ENCODE data around the gene REV3L.
"Not testable (repeated sequence)": the region's sequence is repeated elsewhere in the genome, so short reads cannot be mapped to it uniquely, and the experiment has no call there.

The REV3L gene

DNA sequence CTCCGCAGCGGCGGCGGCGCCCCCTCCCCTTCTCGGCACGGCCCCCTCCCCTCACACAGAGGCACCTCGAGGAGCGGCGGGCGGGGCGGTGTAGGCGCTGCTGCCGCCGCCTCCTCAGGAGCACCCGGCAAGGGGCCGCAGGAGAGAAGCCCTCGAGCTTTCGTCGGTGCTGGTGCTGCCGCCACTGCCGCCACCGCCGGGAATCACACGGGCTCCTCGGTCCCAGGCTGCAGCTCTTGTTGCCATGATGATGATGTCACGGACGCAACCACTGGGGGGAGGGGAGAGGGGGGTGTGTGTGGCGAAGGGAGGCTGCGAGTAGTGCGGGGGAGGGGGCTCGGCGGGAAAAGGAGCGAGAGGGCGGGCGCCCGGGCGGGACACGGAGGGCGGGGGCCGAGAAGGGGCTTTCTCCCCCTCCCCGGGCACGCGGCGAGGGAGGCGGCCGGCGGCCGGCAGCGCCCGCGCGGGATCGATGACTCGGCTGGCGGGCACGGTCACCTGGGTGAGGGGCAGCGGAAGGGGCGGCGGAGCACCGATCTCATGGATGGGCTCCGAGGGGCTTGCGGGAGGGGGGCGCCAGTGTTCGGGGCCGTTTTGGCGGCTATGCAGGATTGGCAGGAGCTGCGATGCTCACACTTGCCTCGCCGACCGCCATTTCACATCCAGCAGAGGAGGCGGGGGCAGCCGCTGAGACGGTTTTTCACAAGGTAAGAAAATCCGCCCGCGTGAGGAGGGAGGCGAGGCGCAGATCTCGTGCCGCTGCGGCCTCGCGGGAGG is at the start of gene REV3L:
Gene REV3L, minus strand, starts transcription at position 260 of the 777 bp plus-strand sequence. CDS start 330 bp downstream, outside the sequence.
- peak within 1 kb of the TSS; percentile 85 for H3K4me3 ChIP-seq (ENCODE audit: low read depth, low read length)
- DNase-seq (ENCODE audit: low read depth): peak; percentile 74

- no peak overlapping the region for H3K4me3 ChIP-seq (ENCODE audit: low read depth, low read length)
- no peak for DNase-seq (ENCODE audit: low read depth)
Measured at GRCh38 chr6:111531185-111531584, 48.2 kb upstream of the REV3L start.

- no peak for DNase-seq (ENCODE audit: low read depth)
- no peak overlapping the region for H3K4me3 ChIP-seq (ENCODE audit: low read depth, low read length)
Measured at GRCh38 chr6:111530667-111531066, 47.6 kb upstream of the REV3L start.

GRCh38 chr6:111530218-111530617 is 47.2 kb upstream of the REV3L start:
- H3K4me3 ChIP-seq (ENCODE audit: low read depth, low read length): no peak overlapping the region
- no peak for DNase-seq (ENCODE audit: low read depth)

DNA sequence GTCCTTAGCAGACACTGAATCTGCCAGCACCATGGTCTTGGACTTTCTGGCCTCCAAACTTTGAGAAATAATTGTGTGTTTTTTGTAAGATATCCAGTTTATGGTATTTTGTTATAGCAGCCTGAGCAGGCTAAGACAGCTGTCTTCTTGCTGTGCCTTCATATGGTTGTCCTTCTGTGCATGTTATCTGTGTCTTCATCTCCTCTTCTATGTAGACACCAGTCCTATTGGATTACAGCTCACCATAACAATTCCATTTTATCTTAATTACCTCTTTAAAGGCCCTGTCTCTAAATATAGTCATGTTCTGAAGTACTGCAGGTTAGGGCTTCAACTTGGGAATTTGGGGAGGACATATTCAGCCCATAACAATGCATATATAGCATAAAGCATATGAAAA is 44.3 kb upstream of the REV3L start:
- H3K4me3 ChIP-seq (ENCODE audit: low read depth, low read length): no peak overlapping the region
- DNase-seq (ENCODE audit: low read depth): no peak

DNA sequence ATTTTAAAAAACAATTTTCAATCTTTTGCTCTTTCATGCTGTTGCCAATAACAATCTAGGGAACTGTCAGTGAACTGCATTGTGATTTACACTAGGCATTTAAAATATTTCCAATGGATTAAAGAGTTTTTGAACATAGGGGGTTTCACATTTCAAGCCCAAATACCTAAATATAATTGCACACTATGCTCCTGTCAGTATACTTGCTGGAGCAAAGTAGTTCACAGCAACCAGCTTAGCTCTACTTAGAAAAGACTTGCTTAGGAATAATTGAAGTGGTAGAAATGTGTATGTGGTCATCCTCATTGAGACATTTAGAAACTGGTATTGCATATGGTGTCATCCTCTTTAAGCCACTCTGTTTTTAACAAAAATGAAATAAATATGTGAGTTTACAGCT is 41.7 kb upstream of the REV3L start:
- H3K4me3 ChIP-seq (ENCODE audit: low read depth, low read length): no peak overlapping the region
- DNase-seq (ENCODE audit: low read depth): no peak

- no peak for DNase-seq (ENCODE audit: low read depth)
- no peak overlapping the region for H3K4me3 ChIP-seq (ENCODE audit: low read depth, low read length)
Measured at GRCh38 chr6:111524252-111524651, 41.2 kb upstream of the REV3L start.

GRCh38 chr6:111523484-111524167 is 40.6 kb upstream of the REV3L start:
- no peak overlapping the region for H3K4me3 ChIP-seq (ENCODE audit: low read depth, low read length)
- DNase-seq (ENCODE audit: low read depth): no peak

DNA sequence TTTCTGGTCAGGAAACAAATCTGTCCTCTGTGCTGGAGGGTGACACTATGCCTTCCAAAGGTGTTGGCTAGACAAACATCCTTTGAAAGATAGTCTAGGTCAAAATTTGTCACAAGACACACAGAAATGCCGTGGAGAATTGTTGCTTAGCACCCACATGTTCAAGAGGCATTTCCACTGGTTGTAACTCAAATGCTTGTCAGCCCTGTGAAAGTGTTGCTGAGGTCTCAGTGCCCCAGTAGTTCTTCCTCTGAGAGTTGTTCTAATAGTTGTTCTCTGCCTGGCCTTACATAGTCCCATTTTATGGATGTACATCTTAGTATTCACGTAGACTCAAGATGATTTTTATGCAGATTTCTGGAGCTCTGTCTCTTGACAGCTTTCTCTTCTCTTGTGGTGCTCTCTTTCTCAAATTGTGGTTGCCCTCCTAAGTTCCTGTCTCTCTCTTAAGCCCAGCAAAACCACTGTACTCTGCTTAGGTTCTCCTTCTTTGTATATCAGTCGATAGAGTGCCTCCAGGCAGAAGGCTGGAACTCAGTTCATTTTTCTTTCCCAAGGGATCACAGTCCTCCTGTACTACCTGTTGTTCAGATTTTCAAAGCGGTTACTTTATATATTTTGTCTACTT is 39.5 kb upstream of the REV3L start:
- no peak for DNase-seq (ENCODE audit: low read depth)
- H3K4me3 ChIP-seq (ENCODE audit: low read depth, low read length): no peak overlapping the region

- H3K4me3 ChIP-seq (ENCODE audit: low read depth, low read length): no peak overlapping the region
- DNase-seq (ENCODE audit: low read depth): no peak
Measured at GRCh38 chr6:111521497-111522270, 38.7 kb upstream of the REV3L start.

GRCh38 chr6:111520524-111520923 is 37.5 kb upstream of the REV3L start:
- DNase-seq (ENCODE audit: low read depth): no peak
- no peak overlapping the region for H3K4me3 ChIP-seq (ENCODE audit: low read depth, low read length)

GRCh38 chr6:111517965-111518364 is 34.9 kb upstream of the REV3L start:
- H3K4me3 ChIP-seq (ENCODE audit: low read depth, low read length): no peak overlapping the region
- no peak for DNase-seq (ENCODE audit: low read depth)

GRCh38 chr6:111515259-111515658 is 32.2 kb upstream of the REV3L start:
- no peak for DNase-seq (ENCODE audit: low read depth)
- H3K4me3 ChIP-seq (ENCODE audit: low read depth, low read length): no peak overlapping the region

GRCh38 chr6:111514531-111514930 is 31.5 kb upstream of the REV3L start:
- not testable (repeated sequence) for DNase-seq (ENCODE audit: low read depth)

GRCh38 chr6:111507219-111507618 is 24.2 kb upstream of the REV3L start:
- H3K4me3 ChIP-seq (ENCODE audit: low read depth, low read length); DNase-seq (ENCODE audit: low read depth): not testable (repeated sequence)

More at GRCh38 chr6:111514531-111514930, 31.5 kb upstream of the REV3L start:
- H3K4me3 ChIP-seq (ENCODE audit: low read depth, low read length): not testable (repeated sequence)

DNA sequence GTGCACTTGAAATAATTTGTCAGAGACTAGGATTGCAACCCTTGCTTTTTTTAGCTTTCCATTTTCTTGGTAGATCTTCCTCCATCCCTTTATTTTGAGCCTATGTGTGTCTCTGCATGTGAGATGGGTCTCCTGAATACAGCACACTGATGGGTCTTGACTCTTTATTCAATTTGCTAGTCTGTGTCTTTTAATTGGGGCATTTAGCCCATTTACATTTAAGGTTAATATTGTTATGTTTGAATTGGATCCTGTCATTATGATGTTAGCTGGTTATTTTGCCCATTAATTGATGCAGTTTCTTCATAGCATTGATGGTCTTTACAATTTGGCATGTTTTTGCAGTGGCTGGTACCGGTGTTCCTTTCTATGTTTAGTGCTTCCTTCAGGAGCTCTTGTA is 22.5 kb upstream of the REV3L start:
- H3K4me3 ChIP-seq (ENCODE audit: low read depth, low read length); DNase-seq (ENCODE audit: low read depth): not testable (repeated sequence)

- no peak for DNase-seq (ENCODE audit: low read depth)
- H3K4me3 ChIP-seq (ENCODE audit: low read depth, low read length): no peak overlapping the region
Measured at GRCh38 chr6:111503660-111504059, 20.6 kb upstream of the REV3L start.

DNA sequence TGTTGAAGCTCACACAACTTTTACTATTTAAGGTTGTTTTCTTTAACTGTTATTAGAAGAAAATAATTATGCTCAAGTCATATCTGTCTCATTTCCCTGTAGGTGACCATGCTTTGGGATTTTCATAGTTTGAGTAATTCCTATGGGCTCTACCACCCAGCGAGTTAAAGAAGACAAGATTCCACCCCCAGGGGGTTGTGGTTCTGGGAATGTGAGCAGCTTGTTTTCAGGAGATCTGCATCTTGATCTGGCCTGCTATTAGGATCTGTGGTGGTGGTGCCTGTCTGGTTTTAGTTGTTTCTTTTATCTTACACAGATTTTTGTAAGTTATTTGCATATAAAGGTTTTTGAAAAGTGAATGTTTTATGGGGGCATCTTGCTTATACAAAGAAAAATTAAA is 20.2 kb upstream of the REV3L start:
- no peak overlapping the region for H3K4me3 ChIP-seq (ENCODE audit: low read depth, low read length)
- no peak for DNase-seq (ENCODE audit: low read depth)

DNA sequence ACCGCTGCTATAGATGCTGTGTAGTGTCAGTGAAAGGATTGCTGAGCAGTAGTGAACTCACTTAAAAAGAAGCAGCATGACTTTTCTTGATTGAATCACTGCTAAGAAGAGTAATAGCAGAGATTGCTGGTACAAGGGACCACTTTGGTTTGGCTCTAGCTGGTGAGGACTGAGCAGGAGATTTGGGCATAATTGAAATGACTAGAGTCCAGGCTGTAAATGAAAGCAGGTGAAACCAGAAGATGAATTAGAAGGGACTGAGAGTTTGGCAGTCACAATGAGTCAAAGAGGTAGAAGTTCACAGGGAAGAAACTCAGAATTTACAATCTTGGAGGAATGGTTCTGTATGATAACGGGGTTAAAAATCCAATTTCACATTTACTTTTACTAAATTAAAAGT is 19.1 kb upstream of the REV3L start:
- H3K4me3 ChIP-seq (ENCODE audit: low read depth, low read length): no peak overlapping the region

More for the DNA sequence above, 19.1 kb upstream of the REV3L start:
- no peak for DNase-seq (ENCODE audit: low read depth)
